DOHH2 (cell line): ENCODE measurements around the gene DLAT.

Experiments
- EZH2phosphoT487 ChIP-seq: fragments of 200-600 bp; sonication (generic); IDR thresholded peaks from 2 replicates; pipeline ENCODE4 v1.6.1; 2017; ENCODE audit warnings: borderline replicate concordance, mild to moderate bottlenecking, antibody characterized with exemption, low read length, moderate library complexity, mixed read lengths
- TF ChIP-seq, protein P1 (sequence below): fragments of 200-600 bp; sonication (generic); IDR thresholded peaks from one replicate; pipeline ENCODE4 v1.5.1; 2014; ENCODE audit warnings: antibody characterized with exemption, mild to moderate bottlenecking, low read depth, low read length; ENCODE audit not compliant: poor library complexity, severe bottlenecking

DNA sequence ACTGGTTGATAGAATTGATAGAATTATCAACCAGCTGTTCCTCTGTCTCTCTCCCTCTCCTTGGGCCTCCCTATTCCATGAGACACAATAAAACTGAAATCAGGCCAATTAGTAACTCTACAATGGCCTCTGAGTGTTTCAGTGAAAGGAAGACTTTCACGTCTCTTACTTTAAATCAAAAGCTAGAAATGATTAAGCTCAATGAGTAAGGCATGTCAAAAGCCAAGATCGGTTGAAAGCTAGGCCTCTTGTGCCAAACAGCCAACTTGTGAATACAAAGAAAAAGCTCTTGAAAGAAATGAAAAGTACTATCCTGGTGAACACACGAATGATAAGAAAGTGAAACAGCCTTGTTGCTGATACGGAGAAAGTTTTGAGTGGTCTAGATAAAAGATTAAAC, 32.0 kb downstream of the DLAT start:
- no peak for TF ChIP-seq EZH2phosphoT487
- TF ChIP-seq, protein P1, sequence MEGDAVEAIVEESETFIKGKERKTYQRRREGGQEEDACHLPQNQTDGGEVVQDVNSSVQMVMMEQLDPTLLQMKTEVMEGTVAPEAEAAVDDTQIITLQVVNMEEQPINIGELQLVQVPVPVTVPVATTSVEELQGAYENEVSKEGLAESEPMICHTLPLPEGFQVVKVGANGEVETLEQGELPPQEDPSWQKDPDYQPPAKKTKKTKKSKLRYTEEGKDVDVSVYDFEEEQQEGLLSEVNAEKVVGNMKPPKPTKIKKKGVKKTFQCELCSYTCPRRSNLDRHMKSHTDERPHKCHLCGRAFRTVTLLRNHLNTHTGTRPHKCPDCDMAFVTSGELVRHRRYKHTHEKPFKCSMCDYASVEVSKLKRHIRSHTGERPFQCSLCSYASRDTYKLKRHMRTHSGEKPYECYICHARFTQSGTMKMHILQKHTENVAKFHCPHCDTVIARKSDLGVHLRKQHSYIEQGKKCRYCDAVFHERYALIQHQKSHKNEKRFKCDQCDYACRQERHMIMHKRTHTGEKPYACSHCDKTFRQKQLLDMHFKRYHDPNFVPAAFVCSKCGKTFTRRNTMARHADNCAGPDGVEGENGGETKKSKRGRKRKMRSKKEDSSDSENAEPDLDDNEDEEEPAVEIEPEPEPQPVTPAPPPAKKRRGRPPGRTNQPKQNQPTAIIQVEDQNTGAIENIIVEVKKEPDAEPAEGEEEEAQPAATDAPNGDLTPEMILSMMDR: no peak
